Myocyte (in vitro differentiated cells): ENCODE data around the gene TMEM86B. TPM values are rescaled to one million over a fixed set of nuclear protein-coding genes. Genes with fewer than 3 reads are reported as not detected.
"Not testable (repeated sequence)": the region's sequence is repeated elsewhere in the genome, so short reads cannot be mapped to it uniquely, and the experiment has no call there.

Source experiments
- DNase-seq: peaks from one replicate; pipeline ENCODE4 v3.0.0-alpha.2; 2012; ENCODE audit warnings: low read depth
- total RNA-seq: library from RNA; depleted of rRNA; stranded (reverse); fragments of >200 nt; gene quantifications from 2 replicates; pipeline ENCODE4 v1.2.3, GENCODE V29; 2014

Gene TMEM86B
- total RNA-seq, 1 donor from 2014 or later = 0.83 TPM

DNA sequence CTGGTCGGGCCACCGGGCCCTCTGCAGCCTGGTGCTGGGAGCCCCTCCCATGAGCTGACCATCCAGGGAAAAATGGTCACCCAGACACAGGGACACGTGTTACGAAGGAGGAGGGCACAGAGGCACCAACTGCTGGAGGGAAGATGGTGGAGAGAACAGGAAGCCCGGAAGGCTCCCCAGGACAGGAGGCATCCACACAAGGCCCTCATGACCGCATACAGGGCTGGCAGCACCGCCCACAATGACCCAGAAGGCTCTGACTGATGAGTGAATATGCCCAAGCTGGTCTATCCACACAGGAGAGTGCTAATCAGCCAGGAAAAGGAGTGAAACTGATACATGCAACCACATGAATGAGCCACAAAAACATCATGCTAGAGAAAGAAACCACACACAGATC, 14.0 kb upstream of the TMEM86B start:
- peak; percentile 50 for DNase-seq

DNA sequence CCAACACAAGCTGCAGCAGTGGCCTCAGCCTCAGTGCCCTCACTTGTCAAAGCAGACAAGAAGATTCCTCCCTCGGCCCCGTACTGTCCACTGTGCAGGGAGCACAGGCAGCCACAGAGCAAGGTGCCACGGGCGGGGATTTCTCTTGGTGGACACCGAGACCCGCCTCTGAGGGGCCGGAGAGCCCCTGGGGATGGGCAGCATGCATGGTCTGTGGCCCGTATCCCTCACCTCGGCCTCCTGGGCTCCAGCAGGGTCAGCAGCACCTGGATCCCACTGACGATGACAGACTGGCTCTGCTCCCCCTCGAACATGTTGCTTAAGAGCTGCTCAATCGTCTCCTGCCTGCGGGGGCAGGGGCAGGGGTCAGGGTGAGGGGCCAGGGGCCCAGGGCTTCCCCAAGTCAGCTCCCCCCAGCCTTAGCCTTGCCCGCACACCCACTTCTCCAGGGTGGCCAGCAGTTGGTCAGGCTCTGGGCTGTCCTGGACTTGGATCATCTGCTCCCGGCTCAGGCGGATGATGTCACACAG, 13.4 kb upstream of the TMEM86B start:
- DNase-seq = no peak

DNA sequence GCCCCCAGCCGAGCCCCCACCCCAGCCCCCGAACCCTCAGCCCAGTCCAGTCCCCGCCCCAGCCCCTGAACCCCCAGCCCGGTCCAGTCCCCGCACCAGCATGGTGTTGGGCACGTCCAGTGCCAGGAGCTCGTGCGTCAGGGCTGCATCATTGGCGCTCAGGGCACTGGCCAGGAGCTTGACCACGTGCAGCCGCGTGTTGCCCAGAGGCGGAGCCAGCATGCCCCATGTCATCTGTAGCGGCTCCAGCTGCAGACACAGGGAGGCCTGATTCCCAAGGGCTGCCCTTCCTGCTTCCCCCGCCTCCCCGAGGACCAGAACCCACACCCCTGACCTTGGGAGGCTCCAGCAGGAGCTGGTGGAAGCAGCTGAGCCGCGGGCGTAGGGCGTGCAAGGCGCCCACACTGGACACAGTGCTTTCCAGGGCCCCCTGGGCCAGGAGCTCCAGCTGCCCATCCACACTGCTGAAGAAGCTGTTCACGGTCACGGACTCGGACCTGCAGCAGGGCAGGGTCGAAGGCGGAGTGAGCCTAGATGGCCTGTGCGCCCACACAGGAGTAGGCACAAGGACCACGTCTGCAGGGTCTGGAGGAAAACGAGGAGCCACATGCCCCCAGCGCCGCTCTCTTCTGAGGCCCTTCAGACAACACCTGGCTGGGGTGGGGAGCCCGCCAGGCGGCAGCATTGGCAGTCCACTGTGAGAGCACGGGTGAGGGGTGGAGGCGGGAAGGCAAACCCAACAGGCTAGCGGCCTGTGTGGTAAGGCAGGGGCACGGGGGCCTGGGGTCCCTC, 12.8 kb upstream of the TMEM86B start:
- no peak for DNase-seq

DNA sequence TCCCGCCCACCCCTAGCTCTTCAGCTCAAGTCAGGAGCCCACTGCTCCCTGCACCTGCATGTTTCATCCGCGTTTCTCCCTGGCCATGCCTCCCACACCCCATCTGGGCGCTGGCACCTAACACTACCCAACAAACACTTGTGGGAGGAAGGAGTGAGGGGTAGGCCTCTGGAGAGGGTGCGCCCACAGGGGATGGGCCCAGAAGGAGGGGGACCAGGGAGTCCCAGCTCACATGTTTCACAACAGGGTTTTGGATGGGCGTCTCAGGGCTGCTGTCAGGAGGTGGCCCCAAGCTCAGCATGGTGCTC, 12.1 kb upstream of the TMEM86B start:
- no peak for DNase-seq

DNA sequence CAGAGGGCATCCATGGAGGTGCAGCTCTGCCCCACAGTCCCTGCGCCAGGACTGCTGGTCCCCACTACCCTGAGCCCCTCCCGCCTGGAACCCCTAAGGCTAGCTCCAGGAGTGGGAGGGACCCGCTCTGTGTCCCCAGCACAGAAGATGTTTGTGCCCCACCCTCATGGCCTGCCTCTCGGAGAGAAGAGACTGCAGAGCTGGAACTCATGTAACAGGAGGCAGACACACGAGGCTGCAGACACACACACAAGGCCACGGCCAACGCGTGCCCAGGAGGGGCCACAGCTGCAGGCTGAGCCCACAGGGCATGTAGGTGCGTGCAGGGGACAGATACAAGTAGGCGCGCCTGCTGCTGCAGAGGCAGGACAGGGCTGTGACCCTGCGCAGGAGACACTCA, 10.4 kb upstream of the TMEM86B start:
- no peak for DNase-seq

DNA sequence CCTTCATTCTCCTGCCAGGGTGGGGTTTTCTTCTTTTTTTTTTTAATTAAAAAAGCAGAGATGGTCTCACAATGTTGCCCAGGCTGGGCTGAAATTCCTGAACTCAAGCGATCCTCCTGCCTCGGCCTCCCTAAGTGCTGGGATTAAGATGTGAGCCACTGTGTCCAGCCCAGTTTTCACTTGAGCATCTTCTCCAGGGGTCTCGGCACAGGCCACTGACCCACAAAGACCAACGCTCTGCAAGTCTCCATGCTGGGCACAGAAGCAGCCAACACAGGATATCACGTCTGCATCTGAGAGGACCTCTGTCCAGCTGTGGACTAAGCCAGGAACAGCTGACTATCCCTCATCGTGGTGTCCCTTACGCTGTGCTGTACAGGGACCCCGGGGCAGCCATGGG, 9.5 kb upstream of the TMEM86B start:
- DNase-seq = no peak

DNA sequence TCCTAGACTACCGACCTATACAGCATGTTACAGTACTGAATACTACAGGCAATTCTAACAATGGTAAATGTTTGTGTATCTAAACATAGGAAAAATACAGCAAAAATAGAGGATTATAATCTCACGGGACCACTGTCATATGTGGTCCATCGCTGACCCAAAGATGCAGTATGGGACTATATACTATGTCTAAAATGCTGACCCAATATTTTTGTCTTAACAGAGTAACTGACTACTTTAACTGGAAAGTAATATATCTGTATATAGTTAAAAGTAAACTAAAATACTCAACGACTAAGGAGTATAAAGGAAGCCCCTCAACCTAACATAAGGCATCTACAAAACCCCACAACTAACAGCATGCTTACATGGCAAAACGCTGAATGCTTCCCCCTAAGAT, 4.4 kb upstream of the TMEM86B start:
- no peak for DNase-seq

DNA sequence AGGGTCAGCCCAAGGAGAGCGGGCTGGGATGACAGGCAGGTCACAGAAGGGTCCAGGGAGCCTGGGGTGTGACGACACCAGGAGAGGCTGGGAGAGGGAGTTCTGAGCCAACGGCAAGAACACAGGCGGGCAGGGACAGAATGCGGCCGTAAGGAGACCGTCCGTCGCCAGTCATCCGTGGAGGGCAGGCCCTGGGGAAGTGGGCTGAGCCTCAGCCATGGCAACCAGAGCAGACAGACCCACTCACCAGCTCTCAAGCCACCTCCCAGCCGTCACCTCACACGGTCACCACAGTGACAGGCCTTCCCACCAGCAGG, 3.7 kb upstream of the TMEM86B start:
- no peak for DNase-seq

DNA sequence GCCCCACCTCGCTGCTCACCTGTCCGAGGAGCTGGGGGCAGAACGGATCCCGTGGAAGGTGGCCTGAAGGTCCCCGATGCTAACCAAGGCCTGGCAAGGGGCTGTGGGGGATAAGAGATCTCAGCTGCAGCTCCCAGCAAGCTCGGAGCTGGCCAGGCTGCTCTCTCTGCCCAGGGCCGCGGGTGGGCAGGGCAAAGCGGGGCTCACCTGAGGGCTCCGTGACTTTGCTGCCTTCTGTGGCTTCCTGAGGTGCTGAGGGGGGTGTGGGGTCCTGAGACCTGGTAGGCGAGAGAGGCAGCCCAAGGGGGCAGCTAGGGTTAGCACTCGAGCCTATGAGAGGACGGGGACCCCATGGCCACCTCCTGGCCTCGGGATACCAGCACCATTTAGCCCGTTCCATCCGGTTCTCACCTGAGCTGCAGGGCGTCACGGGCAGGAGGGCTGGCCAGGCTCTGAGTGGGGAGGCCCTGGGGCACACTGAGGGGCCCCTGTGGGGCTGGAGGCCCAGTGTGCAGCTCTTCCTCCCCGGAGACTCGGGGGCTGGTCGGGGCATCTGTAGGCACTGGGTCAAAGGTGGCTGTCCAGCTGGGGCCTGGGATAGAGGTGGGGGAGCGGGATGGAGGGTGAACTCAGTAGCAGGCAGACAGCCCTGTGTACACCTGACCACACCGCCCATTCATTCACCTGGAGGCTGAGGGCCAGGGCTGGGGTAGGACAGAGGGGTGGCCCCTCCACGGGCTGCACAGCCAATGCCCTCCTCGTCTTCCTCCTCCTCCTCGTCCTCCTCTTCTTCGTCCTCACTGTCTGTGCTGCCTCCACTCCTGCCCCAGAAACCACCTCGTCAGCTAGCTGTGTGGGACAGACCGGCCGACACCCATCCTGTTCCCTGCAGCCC, 3.1 kb upstream of the TMEM86B start:
- no peak for DNase-seq

DNA sequence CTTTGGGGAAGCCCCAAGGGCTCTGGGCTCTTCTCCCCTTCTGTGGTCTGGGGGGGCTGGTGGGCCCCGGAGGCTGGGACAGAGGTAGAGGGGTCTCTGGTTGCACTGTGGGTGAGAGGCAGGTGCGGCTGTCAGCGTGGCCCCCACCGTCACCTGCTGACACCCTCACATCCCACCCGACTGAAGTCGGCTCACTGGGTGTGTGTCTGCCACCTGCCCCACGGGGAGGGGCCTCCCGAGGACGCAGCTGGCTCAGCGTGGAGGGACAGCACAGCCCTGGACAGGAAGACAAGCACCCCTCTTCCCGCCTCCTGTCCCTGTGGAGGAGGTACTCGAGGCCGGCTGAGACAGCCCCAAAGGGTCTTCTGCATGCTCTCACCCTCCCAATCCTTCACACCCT, 2.2 kb upstream of the TMEM86B start:
- no peak for DNase-seq

DNA sequence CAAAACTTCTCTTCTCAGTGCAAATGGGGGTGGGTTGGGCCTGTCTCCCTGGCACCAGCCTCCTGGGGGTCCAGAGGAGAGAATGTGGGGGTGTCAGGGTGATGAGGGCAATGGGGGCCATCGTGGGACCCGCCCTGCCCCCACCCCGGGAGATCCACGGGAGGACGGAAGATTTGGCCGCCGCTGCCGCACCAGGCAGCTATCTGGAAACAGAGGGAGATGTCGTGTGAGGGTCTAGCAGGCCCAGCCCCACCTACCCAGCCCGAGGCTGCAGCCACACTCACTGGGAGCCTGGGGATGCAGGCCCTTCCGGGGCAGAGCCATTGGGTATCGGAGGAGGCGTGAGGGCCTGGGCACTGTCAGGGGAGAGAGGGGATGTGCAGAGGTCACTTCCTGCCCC, 1.8 kb upstream of the TMEM86B start:
- DNase-seq = no peak

DNA sequence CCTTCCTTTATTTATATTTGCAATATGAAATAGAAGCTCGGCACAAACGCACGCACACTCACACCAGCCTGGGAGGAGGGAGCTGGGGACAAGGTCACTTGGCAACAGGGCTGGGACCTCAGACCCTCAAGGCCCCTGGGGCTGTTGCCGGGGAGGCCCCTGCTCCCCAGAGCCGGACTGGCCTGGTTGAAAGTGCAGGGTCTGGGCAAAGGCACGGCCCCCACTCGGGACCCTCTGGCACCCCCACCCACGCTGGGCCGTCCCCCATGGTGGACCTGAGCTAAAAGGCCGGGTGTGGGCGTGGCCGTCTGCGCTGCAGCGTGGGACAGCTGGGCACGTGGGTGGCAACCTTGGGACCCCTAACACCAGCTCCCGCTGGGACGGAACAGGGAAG, 1.2 kb upstream of the TMEM86B start:
- DNase-seq = no peak

DNA sequence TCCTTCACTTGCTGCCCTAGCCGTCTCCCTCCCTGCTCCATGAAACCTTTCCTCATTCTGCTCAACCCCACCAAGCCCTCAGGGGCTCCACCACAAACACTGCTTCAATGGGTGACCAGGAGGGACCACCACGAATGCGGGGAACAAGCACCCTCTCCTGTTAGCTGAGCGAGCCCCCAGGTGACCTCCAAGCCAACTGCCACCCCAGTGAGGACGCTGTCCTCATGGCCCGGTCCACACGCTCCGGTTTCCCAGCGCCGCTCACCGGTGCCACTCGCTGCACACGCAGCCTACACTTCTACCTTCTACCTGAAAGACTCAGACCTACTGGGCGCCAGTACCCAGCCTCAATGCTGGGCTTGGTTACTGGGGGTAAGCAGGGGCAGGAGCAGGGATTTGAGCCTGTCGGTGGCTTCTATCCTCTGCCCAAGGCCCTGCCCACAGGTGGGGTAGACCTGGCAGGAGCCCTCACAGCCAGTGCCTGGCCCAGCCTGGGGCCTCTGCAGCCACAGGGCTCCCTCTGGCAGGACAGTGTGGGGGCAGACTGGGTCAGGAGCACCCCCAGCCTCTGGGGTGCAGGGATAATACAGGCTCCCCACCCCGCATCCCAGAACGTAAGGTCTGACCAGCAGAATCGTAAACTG, 704 bp upstream of the TMEM86B start:
- no peak for DNase-seq

DNA sequence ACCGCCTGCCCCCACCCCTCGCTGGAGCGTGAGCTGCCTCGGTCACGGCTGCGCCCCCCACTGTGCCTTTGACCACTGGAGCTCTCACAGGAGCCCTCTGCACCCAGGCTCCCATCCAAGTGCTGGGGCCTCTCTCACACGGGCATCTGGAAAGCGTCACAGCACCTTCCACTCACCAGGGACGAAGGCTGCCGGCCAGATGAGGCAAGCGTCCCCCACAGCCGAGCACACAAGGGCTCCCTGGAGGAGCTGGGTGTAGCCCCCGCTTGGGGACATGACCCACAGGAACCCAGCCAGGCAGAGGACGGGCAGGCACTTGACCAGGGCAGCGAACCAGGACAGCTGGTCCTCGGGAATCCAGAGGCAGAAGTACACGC, 560 bp downstream of the TMEM86B start:
- DNase-seq = no peak

DNA sequence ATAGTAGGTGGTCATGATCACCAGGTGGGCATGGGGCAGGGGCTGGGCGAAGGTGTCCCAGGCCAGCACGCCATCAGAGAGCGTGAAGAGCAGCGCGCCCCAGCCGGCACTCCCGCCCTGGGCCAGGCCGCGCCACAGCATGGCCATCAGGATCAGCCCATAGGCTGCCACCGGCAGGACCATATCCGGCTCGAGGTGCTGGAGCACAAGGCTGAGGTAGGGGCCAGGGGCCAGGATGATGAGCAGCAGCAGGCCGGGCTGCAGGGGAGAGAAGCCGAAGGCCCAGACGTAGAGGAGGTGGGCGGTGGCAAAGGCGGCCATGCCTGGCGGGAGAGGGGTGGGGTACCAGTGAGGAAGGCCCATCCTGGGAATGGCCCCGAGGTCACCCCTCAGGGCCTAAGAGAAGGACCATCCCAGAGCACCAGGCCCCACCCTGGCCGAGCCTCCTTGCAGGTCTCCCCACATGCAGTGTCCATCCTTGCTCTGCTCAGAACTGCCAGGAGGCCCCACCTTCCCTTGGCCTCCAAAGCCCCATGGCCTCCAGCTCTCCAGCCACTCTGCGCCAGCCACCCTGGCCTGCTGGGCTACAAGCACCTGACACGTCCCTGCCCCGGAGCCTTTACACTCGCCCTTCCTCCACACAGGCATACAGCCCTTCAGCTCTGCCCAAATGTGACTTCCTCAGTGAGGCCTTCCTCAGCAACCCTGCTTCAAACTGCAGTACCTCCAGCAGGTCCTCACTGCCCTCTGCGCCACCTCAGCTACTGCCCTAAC, 1.1 kb downstream of the TMEM86B start:
- DNase-seq = no peak

DNA sequence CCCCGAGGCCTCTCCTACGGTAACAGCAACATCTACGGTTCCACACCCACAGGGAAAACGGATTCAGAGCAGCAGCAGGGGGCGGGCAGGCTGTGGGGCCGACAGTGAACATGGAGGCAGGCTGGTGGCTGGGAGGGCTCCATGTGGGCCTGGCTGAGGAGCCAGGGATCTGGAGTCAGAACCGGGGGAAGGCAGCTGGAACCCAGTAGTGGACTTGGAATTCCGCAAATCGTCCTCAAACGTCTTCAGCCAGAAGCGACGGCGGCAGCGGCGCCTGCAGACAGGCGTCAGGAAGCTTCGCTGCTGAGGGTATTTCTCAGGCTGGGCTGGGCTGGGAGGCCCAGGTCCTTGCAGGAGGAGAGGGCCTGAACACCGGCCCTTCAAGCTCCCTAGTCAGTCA, 1.8 kb downstream of the TMEM86B start:
- DNase-seq = no peak

DNA sequence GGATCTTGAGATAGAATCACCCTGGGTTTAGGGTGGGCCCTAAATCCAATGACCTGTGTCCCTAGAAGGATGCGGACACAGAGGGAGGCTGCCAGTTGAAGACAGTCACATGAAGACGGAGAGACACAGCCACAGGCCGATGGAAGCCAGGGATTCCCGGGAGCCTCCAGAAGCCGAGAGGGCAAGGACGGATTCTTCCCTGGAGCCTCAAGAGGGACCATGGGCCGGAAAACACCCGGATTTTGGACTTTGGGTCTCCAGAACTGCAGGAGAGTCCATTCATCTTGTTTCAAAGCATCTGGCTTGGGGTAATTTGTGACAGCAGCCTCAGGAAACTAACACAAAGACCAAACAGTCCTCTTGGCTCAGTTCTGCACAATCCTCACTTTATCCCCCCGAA, 2.3 kb downstream of the TMEM86B start:
- DNase-seq = no peak

DNA sequence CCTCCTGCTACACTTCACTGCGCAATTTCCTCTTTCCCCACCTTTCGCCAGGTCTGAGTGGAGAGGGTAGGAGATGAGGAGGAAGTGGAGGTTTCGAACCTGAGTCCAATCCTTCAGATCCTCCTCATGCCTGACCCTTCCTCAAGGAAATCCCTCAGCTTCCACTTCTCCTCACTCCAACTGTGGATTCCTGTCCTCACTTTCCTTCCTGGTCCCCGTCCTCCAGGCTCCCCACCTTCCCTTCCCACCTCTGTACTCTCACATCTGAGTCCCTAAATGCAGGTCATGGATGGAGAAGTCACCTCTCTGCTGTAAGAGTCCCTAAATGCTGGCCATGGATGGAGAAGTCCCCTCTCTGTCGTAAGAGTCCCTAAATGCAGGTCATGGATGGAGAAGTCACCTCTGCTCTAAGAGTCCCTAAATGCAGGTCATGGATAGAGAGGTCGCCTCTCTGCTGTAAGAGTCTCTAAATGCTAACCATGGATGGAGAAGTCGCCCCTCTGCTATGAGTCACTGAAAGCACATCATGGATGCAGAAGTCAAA, 3.1 kb downstream of the TMEM86B start:
- DNase-seq = no peak

DNA sequence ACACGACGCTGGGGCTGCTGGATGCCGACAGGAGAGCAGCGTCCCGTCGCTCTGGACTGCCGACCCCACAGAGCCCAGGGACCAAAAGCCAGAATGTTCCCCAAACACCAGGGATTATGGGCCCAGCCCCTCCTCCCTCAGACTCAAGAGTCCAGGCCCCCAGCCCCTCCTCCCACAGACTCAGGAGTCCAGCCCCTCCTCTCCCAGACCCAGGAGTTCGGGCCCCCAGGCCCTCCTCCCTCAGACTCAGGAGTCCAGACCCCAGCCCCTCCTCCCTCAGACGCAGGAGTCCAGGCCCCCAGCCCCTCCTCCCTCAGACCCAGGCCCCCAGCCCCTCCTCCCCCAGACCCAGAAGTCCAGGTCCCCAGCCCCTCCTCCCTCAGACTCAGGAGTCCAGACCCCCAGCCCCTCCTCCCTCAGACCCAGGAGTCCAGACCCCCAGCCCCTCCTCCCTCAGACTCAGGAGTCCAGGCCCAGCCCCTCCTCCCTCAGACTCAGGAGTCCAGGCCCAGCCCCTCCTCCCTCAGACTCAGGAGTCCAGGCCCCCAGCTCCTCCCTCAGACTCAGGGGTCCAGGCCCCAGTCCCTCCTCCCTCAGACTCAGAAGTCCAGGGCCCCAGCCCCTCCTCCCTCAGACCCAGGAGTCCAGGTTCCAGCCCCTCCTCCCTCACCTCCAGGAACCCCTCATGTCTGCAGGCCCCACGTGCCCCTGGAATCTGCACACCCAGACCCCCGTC, 3.7 kb downstream of the TMEM86B start:
- not testable (repeated sequence) for DNase-seq

DNA sequence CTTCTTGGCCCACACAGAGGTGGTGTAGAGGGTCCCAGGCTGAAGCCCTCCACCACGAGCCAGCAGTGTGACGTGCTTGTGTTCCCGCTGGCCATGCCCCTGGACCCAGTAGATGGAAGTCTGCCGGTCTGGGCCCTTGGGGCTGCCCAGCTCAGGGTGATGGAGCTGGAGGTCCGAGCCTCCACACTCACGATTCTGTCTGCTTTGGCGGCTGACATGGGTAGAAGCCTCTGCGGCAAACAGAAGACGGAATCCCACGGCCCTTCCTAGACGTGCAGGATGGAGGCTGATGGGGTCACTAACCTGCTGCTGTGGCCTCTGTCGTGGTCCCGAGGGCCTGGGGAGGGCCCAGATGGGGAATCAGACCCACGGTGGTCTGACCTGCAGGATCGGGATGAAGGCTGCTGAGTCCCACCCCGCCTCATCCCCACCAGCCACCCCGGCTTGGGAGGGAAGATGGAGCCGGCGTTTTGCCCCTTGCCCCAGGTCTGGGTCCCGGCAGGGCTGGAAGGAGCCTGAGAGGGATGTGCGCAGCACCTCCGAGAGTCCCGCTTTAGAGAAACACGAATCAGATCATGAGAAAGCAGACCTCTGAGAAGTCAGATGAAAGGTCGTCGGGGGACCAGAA, 4.4 kb downstream of the TMEM86B start:
- DNase-seq = no peak
